ENCODE data around the gene TMEM63A.
"Not testable (repeated sequence)": the region's sequence is repeated elsewhere in the genome, so short reads cannot be mapped to it uniquely, and the experiment has no call there.

Gene TMEM63A

GRCh38 chr1:225842788-225843425, 39.3 kb downstream of the TMEM63A start:
- DNase-seq: no peak

- DNase-seq: no peak
These were observed 40.1 kb downstream of the TMEM63A start for GRCh38 chr1:225842074-225842473.

- DNase-seq: no peak
These were observed 41.5 kb downstream of the TMEM63A start for GRCh38 chr1:225840713-225841112.

- no peak for DNase-seq
These were observed 42.0 kb downstream of the TMEM63A start for GRCh38 chr1:225840223-225840610.

- no peak for DNase-seq
These were observed 43.4 kb downstream of the TMEM63A start for GRCh38 chr1:225838793-225839192.

GRCh38 chr1:225836296-225836695, 45.9 kb downstream of the TMEM63A start:
- not testable (repeated sequence) for DNase-seq

GRCh38 chr1:225835856-225836255, 46.3 kb downstream of the TMEM63A start:
- DNase-seq: no peak

- DNase-seq: no peak
These were observed 47.5 kb downstream of the TMEM63A start for GRCh38 chr1:225834417-225835329.

GRCh38 chr1:225830841-225831240, 51.3 kb downstream of the TMEM63A start:
- DNase-seq: no peak

GRCh38 chr1:225828706-225829345, 53.4 kb downstream of the TMEM63A start:
- no peak for DNase-seq

- no peak for DNase-seq
These were observed 55.1 kb downstream of the TMEM63A start for GRCh38 chr1:225827076-225827475.

- no peak for DNase-seq
These were observed 56.6 kb downstream of the TMEM63A start for GRCh38 chr1:225825607-225826007.

GRCh38 chr1:225825078-225825477, 57.1 kb downstream of the TMEM63A start:
- DNase-seq: no peak

- DNase-seq: no peak
These were observed 57.6 kb downstream of the TMEM63A start for GRCh38 chr1:225824533-225824941.

GRCh38 chr1:225823811-225824261, 58.3 kb downstream of the TMEM63A start:
- no peak for DNase-seq

- no peak for DNase-seq
These were observed 59.4 kb downstream of the TMEM63A start for GRCh38 chr1:225822655-225823403.

GRCh38 chr1:225820522-225821120, 61.6 kb downstream of the TMEM63A start:
- DNase-seq: no peak

- DNase-seq: no peak
These were observed 62.6 kb downstream of the TMEM63A start for GRCh38 chr1:225819346-225820192.

GRCh38 chr1:225818229-225818628, 64.0 kb downstream of the TMEM63A start:
- no peak for DNase-seq

- DNase-seq: no peak
These were observed 64.5 kb downstream of the TMEM63A start for GRCh38 chr1:225817611-225818061.

Data from activated CD8-positive, alpha-beta memory T cell treated with anti-CD3 and anti-CD28 coated beads, Interleukin-2, amount 50 U/mL, for 4 hours (primary cell).